ENCODE results near the gene SAMD3. TPM values are rescaled to one million over a fixed set of nuclear protein-coding genes. Genes with fewer than 3 reads are reported as not detected.
"Not testable (repeated sequence)": the region's sequence is repeated elsewhere in the genome, so short reads cannot be mapped to it uniquely, and the experiment has no call there.

Gene SAMD3
- total RNA-seq, 4 donors from 2014 or later = 1.3 to 3.3 (median 1.8) TPM

- TF ChIP-seq CTCF (IDR thresholded peaks at IDR 0.05) = no peak
- DNase-seq (ENCODE audit: low spot score) = no peak
- no peak for ATAC-seq (ENCODE audit: low FRiP score)
Measured at GRCh38 chr6:130183271-130184222, 39.2 kb downstream of the SAMD3 start.

GRCh38 chr6:130182466-130182865 lies 40.3 kb downstream of the SAMD3 start:
- no peak for TF ChIP-seq CTCF (IDR thresholded peaks at IDR 0.05)
- ATAC-seq (ENCODE audit: low FRiP score) (no peak), DNase-seq (ENCODE audit: low spot score) (no peak)

GRCh38 chr6:130178692-130179091 lies 44.1 kb downstream of the SAMD3 start:
- no peak for DNase-seq (ENCODE audit: low spot score)
- no peak for TF ChIP-seq CTCF (IDR thresholded peaks at IDR 0.05)
- ATAC-seq (ENCODE audit: low FRiP score) = no peak

DNA sequence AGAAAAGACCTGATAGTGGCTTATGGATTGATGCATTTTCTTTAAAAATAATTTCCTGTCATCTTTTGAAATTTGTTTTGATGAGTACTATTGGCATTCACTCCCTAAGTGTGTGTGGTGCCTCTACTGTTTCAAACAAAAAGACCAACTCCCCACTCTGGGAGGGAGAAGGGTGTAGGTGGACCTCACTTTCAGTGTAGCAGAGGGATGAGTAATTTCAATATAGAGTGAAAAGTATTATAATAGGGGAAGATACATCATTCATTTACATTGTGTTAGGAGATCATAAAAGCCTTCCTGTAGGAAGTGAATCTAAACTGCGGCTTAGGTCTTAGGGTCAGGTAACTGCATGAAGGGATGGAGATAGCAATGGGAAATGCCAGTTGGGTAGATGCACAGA lies 46.4 kb downstream of the SAMD3 start:
- TF ChIP-seq CTCF (IDR thresholded peaks at IDR 0.05) = no peak
- ATAC-seq (ENCODE audit: low FRiP score) (no peak), DNase-seq (ENCODE audit: low spot score) (no peak)

DNA sequence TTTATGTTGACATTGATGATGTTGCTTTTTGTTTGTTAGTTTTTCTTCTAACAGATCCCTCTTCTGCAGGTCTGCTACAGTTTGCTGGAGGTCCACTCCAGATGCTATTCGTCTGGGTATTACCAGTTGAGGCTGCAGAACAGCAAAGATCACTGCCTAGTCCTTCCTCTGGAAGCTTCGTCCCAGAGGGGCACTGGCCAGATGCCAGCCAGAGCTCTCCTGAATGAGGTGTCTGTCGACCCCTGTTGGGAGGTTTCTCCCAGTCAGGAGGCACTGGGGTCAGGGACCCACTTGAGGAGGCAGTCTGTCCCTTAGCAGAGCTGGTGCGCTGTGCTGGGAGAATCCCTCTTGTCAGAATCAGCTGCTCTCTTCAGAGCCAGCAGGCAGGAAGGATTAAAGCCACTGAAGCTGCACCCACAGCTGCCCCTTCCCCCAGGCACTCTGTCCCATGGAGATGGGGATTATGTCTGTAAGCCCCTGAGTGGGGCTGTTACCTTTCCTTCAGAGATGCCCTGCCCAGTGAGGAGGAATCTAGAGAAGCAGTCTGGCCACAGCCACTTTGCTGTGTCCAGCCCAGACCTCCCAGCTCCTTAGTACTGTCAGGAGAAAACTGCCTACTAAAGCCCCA lies 49.3 kb downstream of the SAMD3 start:
- not testable (repeated sequence) for DNase-seq (ENCODE audit: low spot score); ATAC-seq (ENCODE audit: low FRiP score)

- not testable (repeated sequence) for ATAC-seq (ENCODE audit: low FRiP score); DNase-seq (ENCODE audit: low spot score)
Measured at GRCh38 chr6:130170160-130170559, 52.6 kb downstream of the SAMD3 start.

- no peak for DNase-seq (ENCODE audit: low spot score)
- no peak for ATAC-seq (ENCODE audit: low FRiP score)
- no peak for TF ChIP-seq CTCF (IDR thresholded peaks at IDR 0.05)
Measured at GRCh38 chr6:130167655-130168054, 55.1 kb downstream of the SAMD3 start.

DNA sequence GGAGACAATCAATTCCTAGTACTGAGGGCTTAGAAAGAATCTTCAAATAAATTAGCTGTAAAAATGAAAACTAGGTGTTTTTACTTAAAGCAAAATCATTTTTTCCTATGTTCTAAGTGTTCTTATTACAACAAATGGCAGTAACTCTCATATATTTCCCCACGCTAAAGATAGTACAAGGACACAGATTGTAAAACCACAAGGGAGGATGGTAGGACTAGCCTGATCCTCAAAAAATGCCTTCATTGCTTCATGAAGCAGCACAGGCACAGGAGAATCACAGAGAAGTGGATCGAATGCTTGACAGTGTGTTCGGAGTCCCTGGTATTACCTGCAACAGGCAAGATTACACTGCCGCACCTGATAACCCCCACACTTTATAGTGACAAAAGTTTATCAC lies 58.5 kb downstream of the SAMD3 start:
- no peak for ATAC-seq (ENCODE audit: low FRiP score)
- no peak for TF ChIP-seq CTCF (IDR thresholded peaks at IDR 0.05)

More for the DNA sequence above, 58.5 kb downstream of the SAMD3 start:
- DNase-seq (ENCODE audit: low spot score) = no peak

All from omental fat pad (tissue), 4 donors.